Mesothelial cell of epicardium (in vitro differentiated cells): ENCODE measurements around the gene CLEC4F. TPM values are rescaled to one million over a fixed set of nuclear protein-coding genes. Genes with fewer than 3 reads are reported as not detected.

ENCODE experiments used
- DNase-seq, 2 experiments: peaks; one replicate each; pipeline ENCODE4 v3.0.0; 2021; ENCODE audit warnings: low spot score in 2 of 2; ENCODE audit not compliant: unreplicated experiment in 2 of 2
- H3K27ac Mint-ChIP-seq: 2 replicates; pipeline ENCODE4 v1.8.0; 2021; ENCODE audit warnings: mixed read lengths
- H3K27me3 Mint-ChIP-seq: 2 replicates; pipeline ENCODE4 v1.8.0; 2021; ENCODE audit warnings: low read depth, mixed read lengths
- H3K36me3 Mint-ChIP-seq: 2 replicates; pipeline ENCODE4 v1.8.0; 2021; ENCODE audit warnings: mixed read lengths
- H3K4me1 Mint-ChIP-seq: 2 replicates; pipeline ENCODE4 v1.8.0; 2021; ENCODE audit warnings: mixed read lengths
- H3K4me3 Mint-ChIP-seq: 2 replicates; pipeline ENCODE4 v1.8.0; 2021; ENCODE audit warnings: mild to moderate bottlenecking, moderate library complexity, mixed read lengths
- H3K9me3 Mint-ChIP-seq: 2 replicates; pipeline ENCODE4 v1.8.0; 2021; ENCODE audit warnings: mixed read lengths
- total RNA-seq: library from RNA; stranded (reverse); gene quantifications from 3 replicates; pipeline ENCODE4 v1.2.1, GENCODE V29; 2021
- TF ChIP-seq, protein P1 (sequence below): fragments of 200-600 bp; sonication (generic); IDR thresholded peaks from one replicate; pipeline ENCODE4 v1.5.0; 2021; ENCODE audit warnings: antibody characterized with exemption; ENCODE audit not compliant: unreplicated experiment

CLEC4F gene
- total RNA-seq, 1 donor from 2014 or later: not detected

DNA sequence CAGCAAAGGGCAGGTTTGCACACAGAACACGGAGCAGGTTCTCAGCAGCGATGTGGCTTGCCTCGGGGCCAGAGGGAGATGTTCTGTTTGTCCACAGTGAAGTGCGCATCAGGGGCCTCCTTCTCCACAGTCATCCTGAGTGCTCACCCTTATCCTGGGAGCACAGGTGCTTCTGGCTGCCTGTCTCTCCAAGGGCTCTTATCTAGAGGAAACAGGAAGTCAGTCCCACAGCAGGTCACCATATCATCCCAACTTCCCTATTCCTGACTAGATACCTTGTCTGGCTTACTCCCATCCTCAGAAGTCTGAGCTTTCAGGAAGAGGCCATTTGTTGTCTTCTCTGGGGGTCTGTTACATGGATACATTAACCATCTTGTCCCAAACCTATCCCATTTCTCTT lies 15.2 kb upstream of the CLEC4F start, which contains the start of gene CD207:
Gene CD207 (minus strand): TSS at position 174 of the 400 bp plus-strand sequence. CDS start 40 bp downstream, at position 134.
- Mint-ChIP-seq H3K36me3 (no peaks in the 10 kb centered on the region), H3K4me1 (no peaks in the 10 kb centered on the region), H3K27me3 (peaks cover 79% of the 10 kb centered on the region), H3K27ac (no peak within 1 kb of the TSS), H3K4me3 (no peak within 1 kb of the TSS), H3K9me3 (no peaks in the 10 kb centered on the region)
- TF ChIP-seq, protein P1, sequence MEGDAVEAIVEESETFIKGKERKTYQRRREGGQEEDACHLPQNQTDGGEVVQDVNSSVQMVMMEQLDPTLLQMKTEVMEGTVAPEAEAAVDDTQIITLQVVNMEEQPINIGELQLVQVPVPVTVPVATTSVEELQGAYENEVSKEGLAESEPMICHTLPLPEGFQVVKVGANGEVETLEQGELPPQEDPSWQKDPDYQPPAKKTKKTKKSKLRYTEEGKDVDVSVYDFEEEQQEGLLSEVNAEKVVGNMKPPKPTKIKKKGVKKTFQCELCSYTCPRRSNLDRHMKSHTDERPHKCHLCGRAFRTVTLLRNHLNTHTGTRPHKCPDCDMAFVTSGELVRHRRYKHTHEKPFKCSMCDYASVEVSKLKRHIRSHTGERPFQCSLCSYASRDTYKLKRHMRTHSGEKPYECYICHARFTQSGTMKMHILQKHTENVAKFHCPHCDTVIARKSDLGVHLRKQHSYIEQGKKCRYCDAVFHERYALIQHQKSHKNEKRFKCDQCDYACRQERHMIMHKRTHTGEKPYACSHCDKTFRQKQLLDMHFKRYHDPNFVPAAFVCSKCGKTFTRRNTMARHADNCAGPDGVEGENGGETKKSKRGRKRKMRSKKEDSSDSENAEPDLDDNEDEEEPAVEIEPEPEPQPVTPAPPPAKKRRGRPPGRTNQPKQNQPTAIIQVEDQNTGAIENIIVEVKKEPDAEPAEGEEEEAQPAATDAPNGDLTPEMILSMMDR: no peak
- no peak for DNase-seq

DNA sequence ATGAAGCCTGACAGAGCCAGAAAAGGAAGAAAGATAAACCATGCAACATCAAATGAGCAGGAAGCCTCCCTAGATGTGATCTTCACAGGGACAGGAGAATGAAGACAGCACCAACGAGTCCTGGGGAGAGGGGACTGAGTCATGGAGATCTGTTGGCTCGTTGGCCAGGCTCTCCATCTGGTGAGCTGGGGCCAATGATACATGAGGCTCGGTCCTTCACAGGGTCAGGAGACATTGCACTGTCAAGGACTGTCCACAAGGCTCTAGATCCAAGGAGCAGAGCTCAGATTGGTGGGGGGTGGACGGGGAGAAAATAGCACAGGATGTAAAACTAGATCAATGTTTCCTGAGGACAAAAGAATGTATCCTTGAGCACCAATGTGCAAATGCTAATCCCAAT lies 14.5 kb upstream of the CLEC4F start:
- Mint-ChIP-seq H3K27ac (no peak overlapping the region), H3K9me3 (no peaks in the 10 kb centered on the region), H3K36me3 (no peaks in the 10 kb centered on the region), H3K4me3 (no peak overlapping the region), H3K27me3 (peaks cover 79% of the 10 kb centered on the region), H3K4me1 (no peaks in the 10 kb centered on the region)
- DNase-seq: no peak
- TF ChIP-seq, protein P1: no peak

DNA sequence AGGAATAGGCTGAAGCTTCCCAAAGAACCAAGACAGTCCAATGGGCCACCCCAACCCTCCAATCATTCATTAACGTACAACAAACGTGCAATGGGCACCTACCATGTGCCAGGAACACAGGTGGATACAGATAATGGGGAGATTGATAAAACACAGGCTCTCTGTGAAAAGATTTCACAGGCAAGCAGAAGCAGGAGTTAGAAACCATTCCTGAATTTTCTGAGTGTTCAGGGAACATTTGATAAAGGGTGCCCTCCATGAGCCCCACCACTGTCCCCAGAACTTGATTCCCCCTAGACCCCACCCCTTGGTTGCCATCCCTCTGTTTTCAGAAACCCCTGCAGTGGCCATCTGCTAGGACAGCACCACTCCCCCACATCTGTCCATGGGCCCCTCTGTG lies 13.7 kb upstream of the CLEC4F start:
- Mint-ChIP-seq H3K4me1 (no peaks in the 10 kb centered on the region), H3K27ac (no peak overlapping the region), H3K27me3 (peaks cover 83% of the 10 kb centered on the region), H3K4me3 (no peak overlapping the region), H3K9me3 (no peaks in the 10 kb centered on the region), H3K36me3 (no peaks in the 10 kb centered on the region)
- DNase-seq: no peak
- TF ChIP-seq, protein P1: no peak

- H3K4me3 Mint-ChIP-seq: no peak overlapping the region
- no peak overlapping the region for H3K27ac Mint-ChIP-seq
These were observed 12.8 kb upstream of the CLEC4F start for GRCh38 chr2:70833246-70833645.

DNA sequence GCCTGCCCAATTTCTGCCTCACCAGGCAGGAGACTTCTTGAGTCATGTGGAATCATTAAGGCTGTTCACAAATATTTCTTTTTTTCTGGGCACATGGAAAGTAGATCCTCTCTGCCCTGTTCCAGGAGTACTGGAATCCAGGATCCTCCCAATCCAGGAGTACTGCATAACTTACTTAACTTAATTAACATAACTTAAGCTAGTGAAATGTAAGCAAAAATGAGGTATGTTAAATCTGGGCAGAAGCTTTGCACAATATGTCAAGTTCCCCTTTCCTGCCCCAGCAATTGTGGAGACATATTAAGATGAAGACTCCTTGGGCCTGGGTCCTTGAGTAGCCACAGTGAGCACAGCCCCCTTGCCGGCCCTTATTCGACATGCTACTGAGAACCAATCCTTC lies 12.0 kb upstream of the CLEC4F start:
- Mint-ChIP-seq H3K4me1 (no peaks in the 10 kb centered on the region), H3K9me3 (no peaks in the 10 kb centered on the region), H3K36me3 (no peaks in the 10 kb centered on the region), H3K27me3 (peaks cover 81% of the 10 kb centered on the region), H3K27ac (no peak overlapping the region), H3K4me3 (no peak overlapping the region)
- TF ChIP-seq, protein P1: no peak
- no peak for DNase-seq

More at GRCh38 chr2:70833246-70833645, 12.8 kb upstream of the CLEC4F start:
- TF ChIP-seq, protein P1: no peak
- DNase-seq: no peak
- Mint-ChIP-seq H3K27me3 (peaks cover 81% of the 10 kb centered on the region), H3K36me3 (no peaks in the 10 kb centered on the region), H3K9me3 (no peaks in the 10 kb centered on the region), H3K4me1 (no peaks in the 10 kb centered on the region)

DNA sequence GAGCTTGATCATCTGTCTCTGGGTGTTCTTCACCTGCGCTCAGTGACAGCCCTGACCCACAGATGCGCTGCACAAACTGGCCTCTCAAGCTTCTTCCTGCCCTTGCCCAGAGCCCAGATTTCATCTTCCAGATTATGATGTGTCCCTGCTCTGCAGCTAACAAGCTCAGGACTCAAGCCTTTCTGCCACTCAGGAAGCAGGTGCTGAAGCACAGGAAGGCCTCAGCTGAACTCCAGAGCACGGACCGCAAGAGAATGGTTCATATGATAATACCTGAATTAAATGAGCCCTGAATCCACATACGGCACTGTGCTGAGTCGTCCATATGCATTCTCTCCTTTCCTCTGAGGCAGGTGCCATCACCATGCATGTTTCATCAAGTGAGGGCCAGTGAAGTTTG lies 11.5 kb upstream of the CLEC4F start:
- TF ChIP-seq, protein P1: no peak
- DNase-seq: no peak
- Mint-ChIP-seq H3K27me3 (peaks cover 80% of the 10 kb centered on the region), H3K27ac (no peak overlapping the region), H3K36me3 (no peaks in the 10 kb centered on the region), H3K9me3 (no peaks in the 10 kb centered on the region), H3K4me3 (no peak overlapping the region), H3K4me1 (peaks cover 3% of the 10 kb centered on the region)
